Measurements from ENCODE around the gene OTOG.

OTOG gene

GRCh38 chr11:17672469-17672868 lies 125.4 kb downstream of the OTOG start:
- DNase-seq: no peak

GRCh38 chr11:17673951-17674350 lies 126.9 kb downstream of the OTOG start:
- no peak for DNase-seq

GRCh38 chr11:17682848-17683247 lies 135.8 kb downstream of the OTOG start:
- DNase-seq: no peak

GRCh38 chr11:17683377-17684161 lies 136.5 kb downstream of the OTOG start:
- DNase-seq: no peak

- DNase-seq: no peak
These were observed 137.5 kb downstream of the OTOG start for GRCh38 chr11:17684550-17684949.

GRCh38 chr11:17686231-17686980 lies 139.3 kb downstream of the OTOG start:
- DNase-seq: no peak

GRCh38 chr11:17687946-17688670 lies 141.0 kb downstream of the OTOG start:
- no peak for DNase-seq

GRCh38 chr11:17691550-17691949 lies 144.5 kb downstream of the OTOG start:
- no peak for DNase-seq

GRCh38 chr11:17691976-17692375 lies 144.9 kb downstream of the OTOG start:
- no peak for DNase-seq

- no peak for DNase-seq
These were observed 145.9 kb downstream of the OTOG start for GRCh38 chr11:17692931-17693330.

- DNase-seq: no peak
These were observed 146.5 kb downstream of the OTOG start for GRCh38 chr11:17693531-17693930.

- DNase-seq: no peak
These were observed 147.5 kb downstream of the OTOG start for GRCh38 chr11:17694494-17695110.

- no peak for DNase-seq
These were observed 148.7 kb downstream of the OTOG start for GRCh38 chr11:17695454-17696441.

GRCh38 chr11:17696741-17697140 lies 149.7 kb downstream of the OTOG start:
- DNase-seq: no peak
